DMS79 (cell line): ENCODE results near the gene BPIFB6.
"Not testable (repeated sequence)": the region's sequence is repeated elsewhere in the genome, so short reads cannot be mapped to it uniquely, and the experiment has no call there.

ENCODE experiments used
- DNase-seq: peaks from one replicate; lab custom pipeline; 2025; lab: John Stamatoyannopoulos, UW

Gene BPIFB6

DNA sequence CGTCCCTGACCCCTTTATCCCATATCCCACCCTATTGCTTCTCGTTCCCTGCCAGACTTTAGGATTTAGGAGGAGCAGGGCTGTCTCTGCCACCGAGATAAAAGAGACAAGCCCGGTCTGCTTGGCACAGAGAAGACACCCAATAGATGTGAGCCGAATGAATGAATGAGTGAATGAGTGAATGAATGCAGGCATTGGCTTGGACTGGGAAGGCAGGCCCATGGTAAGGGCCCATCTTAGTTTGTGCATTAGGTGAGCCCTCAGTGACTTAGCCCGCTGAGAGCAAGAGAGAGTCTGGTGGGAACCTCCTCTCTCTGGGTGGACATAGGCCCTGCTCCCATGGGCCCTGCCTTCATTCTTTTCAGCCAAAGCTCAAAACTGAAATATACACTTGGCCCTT, 879 bp upstream of the BPIFB6 start:
- DNase-seq: no peak

- DNase-seq: no peak
Measured at GRCh38 chr20:33032555-33032954, 1.1 kb downstream of the BPIFB6 start.

- DNase-seq: no peak
Measured at GRCh38 chr20:33033381-33033780, 1.9 kb downstream of the BPIFB6 start.

GRCh38 chr20:33034115-33034514, 2.7 kb downstream of the BPIFB6 start:
- no peak for DNase-seq

- no peak for DNase-seq
Measured at GRCh38 chr20:33034901-33035492, 3.5 kb downstream of the BPIFB6 start.

DNA sequence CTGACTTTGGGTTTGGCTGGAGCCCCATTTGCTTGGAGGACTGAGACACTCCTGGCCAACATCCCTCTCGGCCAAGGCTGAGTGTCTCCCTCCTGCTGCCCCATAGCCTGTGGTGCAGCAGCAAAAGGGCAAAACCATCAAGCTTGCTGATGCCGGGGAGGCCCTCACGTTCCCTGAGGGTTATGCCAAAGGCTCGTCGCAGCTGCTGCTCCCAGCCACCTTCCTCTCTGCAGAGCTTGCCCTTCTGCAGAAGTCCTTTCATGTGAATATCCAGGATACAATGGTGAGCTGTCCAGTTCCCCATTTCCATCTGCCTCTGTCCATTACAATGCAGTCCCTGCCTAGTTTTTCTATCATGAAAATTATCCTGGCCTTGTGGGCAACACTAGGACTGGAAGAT, 6.0 kb downstream of the BPIFB6 start:
- DNase-seq: no peak

- DNase-seq: no peak
Measured at GRCh38 chr20:33038243-33038642, 6.8 kb downstream of the BPIFB6 start.

DNA sequence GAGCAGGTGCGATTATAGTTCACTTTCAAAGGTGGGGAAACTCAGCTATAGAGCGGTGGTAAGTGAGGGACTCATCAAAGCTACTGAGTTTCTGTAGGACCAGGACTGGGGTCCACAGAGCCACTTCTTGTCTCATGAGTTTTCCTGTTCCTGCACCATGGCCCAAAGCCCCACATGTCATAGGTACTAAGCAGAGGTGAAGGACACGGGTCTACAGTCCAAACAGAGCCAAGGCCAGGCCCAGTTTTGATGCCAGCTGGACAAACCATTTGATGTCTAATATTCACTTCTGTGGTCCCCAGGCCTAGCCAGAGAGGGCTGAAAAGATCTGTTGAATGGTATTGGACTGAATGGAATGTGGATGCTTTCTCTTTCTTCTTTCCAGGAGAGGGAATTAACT, 11.0 kb downstream of the BPIFB6 start:
- DNase-seq: no peak

GRCh38 chr20:33042983-33043730, 11.7 kb downstream of the BPIFB6 start:
- DNase-seq: no peak

DNA sequence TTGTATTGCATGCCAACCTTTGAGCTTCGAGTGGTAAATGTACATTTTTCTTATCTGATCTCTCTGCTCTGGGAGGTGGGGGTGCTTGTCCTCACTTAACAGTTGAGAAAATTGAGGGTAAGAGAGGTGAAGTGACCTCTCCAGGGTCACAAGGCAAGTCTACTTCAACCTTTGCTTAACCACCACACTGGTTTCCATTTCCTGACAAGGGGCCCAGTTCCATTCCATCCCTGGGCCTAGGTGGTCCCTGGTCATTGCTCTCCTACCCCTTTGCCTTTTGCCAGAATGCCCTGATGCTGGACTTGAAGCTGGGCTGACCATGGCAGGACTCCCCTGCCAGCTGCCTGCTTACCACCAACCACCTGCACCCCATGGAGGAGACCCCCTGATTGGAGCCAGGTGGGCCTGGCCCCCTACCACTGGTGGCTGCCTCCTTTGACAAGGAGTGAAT, 12.3 kb downstream of the BPIFB6 start:
- DNase-seq: no peak

DNA sequence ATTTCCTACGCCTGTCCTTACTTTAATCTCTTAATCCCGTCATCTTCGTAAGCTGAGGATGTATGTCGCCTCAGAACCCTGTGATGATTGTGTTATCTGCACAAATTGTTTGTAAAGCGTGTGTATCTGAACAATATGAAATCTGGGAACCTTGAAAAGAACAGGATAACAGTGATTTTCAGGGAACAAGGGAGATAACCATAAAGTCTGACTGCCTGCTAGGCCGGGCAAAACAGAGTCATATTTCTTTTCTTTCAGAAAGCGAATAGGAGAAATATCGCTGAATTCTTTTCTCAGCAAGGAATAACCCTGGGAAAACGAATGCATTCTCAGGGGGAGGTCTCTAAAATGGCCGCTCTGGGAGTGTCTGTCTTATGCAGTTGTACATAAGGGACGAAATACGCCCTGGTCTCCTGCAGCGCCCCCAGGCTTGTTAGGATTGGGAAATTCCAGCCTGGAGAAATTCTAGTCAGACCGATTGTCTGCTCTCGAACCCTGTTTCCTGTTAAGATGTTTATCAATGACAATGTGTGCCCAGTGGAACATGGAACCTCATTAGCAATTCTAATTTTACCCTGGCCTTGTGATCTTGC, 13.8 kb downstream of the BPIFB6 start:
- not testable (repeated sequence) for DNase-seq

DNA sequence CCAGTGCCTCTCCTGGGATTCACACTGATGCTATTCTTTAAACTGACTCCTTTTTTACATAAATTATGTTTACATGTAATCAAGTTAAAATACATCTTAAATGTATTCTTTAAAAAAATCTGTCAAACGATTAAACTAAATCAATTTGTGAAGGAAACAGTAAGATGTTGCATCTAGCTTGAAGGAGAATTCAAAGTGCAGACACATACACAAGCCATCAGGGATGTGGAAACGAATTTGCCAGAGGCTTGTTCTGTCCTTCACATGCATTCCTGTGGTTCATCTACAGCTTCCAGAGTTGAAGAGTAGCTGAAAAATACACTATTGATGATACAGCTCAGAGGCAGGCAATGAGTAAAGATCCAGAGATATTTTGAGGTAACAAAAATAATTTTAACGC, 15.0 kb downstream of the BPIFB6 start:
- DNase-seq: no peak

- no peak for DNase-seq
Measured at GRCh38 chr20:33051333-33051732, 19.9 kb downstream of the BPIFB6 start.

- DNase-seq: no peak
Measured at GRCh38 chr20:33053291-33054106, 22.1 kb downstream of the BPIFB6 start, which contains the start of gene BPIFB3. Gene BPIFB3, plus strand, starts transcription at chr20:33053903. Its CDS starts 1,533 bp downstream, at chr20:33055436.

DNA sequence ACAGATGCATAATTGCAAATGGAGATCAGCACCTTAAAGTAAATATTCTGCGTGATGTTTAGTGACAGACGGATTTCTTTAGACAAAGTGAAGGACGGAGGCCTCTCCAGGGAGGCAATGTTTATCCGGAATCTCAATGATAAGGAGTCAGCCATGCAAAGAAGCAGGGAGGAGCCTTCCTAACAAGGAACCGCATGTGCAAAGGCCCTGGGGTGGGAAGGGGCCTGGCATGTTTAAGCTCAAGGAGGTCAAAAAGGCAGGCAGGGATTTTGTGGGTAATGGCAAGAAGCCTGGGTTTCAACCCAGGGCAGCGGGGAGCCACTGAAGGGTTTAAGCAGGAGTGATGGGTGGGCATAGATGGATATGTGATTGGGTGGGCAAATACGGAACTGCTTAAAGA, 22.9 kb downstream of the BPIFB6 start:
- DNase-seq: no peak

- DNase-seq: no peak
Measured at GRCh38 chr20:33054791-33055190, 23.3 kb downstream of the BPIFB6 start.

DNA sequence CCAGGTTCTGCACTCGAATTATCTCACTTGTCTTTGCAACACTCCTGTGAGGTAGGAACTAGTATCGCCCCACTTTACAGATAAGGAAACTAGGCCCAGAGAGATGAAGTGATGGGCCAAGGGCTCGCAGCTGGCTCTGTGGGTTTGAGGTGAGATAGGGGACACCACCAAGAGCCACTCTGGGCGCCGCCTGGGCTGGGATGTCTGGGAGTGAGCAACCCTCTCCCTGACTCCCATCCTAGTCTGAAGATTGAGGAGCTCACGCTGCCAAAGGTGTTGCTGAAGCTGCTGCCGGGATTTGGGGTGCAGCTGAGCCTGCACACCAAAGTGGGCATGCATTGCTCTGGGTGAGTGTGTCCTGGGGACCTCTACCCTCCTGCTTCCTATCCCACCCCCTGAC, 27.7 kb downstream of the BPIFB6 start:
- no peak for DNase-seq

GRCh38 chr20:33059741-33060390, 28.4 kb downstream of the BPIFB6 start:
- DNase-seq: no peak

DNA sequence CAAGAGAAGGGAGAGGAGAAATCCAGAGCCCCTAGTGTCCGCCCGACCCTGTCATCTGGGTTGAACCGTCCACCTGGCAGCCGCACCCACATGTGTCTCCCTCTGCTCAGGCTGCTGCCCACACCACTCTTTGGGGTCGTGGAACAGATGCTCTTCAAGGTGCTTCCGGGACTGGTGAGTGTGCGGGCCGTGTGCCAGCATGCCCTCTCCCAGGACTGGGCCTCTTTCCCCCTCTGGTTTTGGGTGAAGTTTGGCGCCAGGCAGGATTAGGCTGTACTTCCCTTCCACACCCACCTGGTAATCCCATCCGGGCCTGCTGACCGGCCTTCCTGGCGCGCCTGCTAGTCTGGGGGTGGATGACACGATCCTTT, 30.2 kb downstream of the BPIFB6 start:
- no peak for DNase-seq

GRCh38 chr20:33062105-33062824, 30.8 kb downstream of the BPIFB6 start:
- DNase-seq: no peak

DNA sequence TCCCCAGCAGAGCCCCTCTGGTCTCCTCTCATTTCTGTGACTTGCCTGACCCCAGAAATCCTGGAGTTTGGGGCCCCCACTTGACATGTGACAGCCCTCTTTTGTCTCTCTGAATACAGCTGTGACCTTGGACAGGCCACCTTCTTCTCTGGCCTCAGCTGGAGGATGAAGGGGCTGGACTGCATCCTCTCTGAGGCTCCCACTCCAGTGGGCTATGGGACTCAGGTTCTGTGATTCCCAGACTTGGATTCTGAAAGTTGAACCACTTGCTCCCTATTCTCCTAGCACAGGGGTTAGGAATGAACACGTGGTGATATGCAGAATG, 31.3 kb downstream of the BPIFB6 start:
- no peak for DNase-seq

GRCh38 chr20:33063271-33063670, 31.8 kb downstream of the BPIFB6 start:
- no peak for DNase-seq
